HepG2 (cell line): ENCODE results near the gene GCLM. TPM values are rescaled to one million over a fixed set of nuclear protein-coding genes. Genes with fewer than 3 reads are reported as not detected.

Experiments used
- ATAC-seq: fragments of 200-7000 bp; cut with Tn5 transposase; 3 replicates; pipeline ENCODE4 v1.9.1; 2020; ENCODE audit warnings: mild to moderate bottlenecking, moderate library complexity
- BruUV-seq: library from RNA; stranded (reverse); fragments of 400-500 nt; replicated peaks from 2 replicates; lab custom pipeline; 2021; lab: Mats Ljungman, UMichigan
- CTCF ChIA-PET: fragments of 300-600 bp; formaldehyde crosslinking; extraction: SDS; loops from one replicate; lab custom pipeline; 2021; ENCODE audit warnings: low total read pairs, inconsistent platforms, low intra/inter-chr PET ratio; lab: Yijun Ruan, JAX
- POLR2A ChIA-PET: fragments of 350-600 bp; sonication (Branson Sonifier 250); formaldehyde crosslinking; loops from one replicate; lab custom pipeline; 2020; ENCODE audit warnings: antibody characterized with exemption, inconsistent platforms; lab: Yijun Ruan, JAX
- DNase-seq: peaks from one replicate; pipeline ENCODE4 v3.0.0-alpha.2; 2015; ENCODE audit warnings: low spot score
- FAIRE-seq: peaks from 3 replicates; lab custom pipeline; 2011; peaks lifted over from hg19 to GRCh38; lab: Jason Lieb, UNC
- H2AFZ ChIP-seq: one replicate; pipeline ENCODE4 v1.6.1; 2011; ENCODE audit warnings: low read length, inconsistent platforms
- H3K27ac ChIP-seq: fragments of 300-600 bp; 3 replicates; pipeline ENCODE4 v1.8.0; 2011; ENCODE audit warnings: mixed run types, mild to moderate bottlenecking, mixed read lengths, low read length, inconsistent platforms; ENCODE audit not compliant: insufficient read depth; ENCODE audit errors: extremely low read length
- H3K27me3 ChIP-seq, 2 experiments: fragments of 200-600 bp in 1 of 2; 2 replicates in 1 of 2; 3 replicates in 1 of 2; pipeline versions ENCODE4 v1.6.0 to v1.8.0; 2011; ENCODE audit warnings: low read length in 2 of 2, mild to moderate bottlenecking in 2 of 2, moderate library complexity in 2 of 2, inconsistent platforms in 1 of 2; ENCODE audit not compliant: insufficient read depth in 2 of 2, control insufficient read depth in 1 of 2
- H3K36me3 ChIP-seq, 2 experiments: fragments of 200-600 bp in 1 of 2; replicated peaks in 1 of 2; 2 replicates in 1 of 2; 3 replicates in 1 of 2; pipeline versions ENCODE4 v1.5.1 to v1.8.0; 2011; ENCODE audit warnings: low read length in 2 of 2, inconsistent platforms in 1 of 2; ENCODE audit not compliant: insufficient read depth in 2 of 2, control insufficient read depth in 1 of 2
- H3K4me1 ChIP-seq: 2 replicates; pipeline ENCODE4 v1.5.1; 2012; ENCODE audit warnings: low read length, inconsistent platforms; ENCODE audit not compliant: insufficient read depth
- H3K4me2 ChIP-seq: 2 replicates; pipeline ENCODE4 v1.6.0; 2011; ENCODE audit warnings: low read depth, low read length, inconsistent platforms
- H3K4me3 ChIP-seq, 3 experiments: fragments of 200-600 bp in 1 of 3; sonication (generic), shearing (Covaris generic) in 1 of 3; replicated peaks in 1 of 3; 2 replicates each; pipeline ENCODE4 v1.5.1; 2011 to 2016; ENCODE audit warnings: low read length in 3 of 3, inconsistent platforms in 2 of 3, low read depth in 2 of 3, mild to moderate bottlenecking in 2 of 3, control low read depth in 1 of 3, mixed read lengths in 1 of 3; ENCODE audit not compliant: insufficient read depth in 1 of 3
- H3K79me2 ChIP-seq: one replicate; pipeline ENCODE4 v1.6.1; 2011; ENCODE audit warnings: low read length, inconsistent platforms; ENCODE audit not compliant: insufficient read depth
- H3K9ac ChIP-seq: 2 replicates; pipeline ENCODE4 v1.6.0; 2011; ENCODE audit warnings: mild to moderate bottlenecking, low read depth, low read length, inconsistent platforms; ENCODE audit not compliant: insufficient read depth
- H3K9me3 ChIP-seq: 2 replicates; pipeline ENCODE4 v1.5.1; 2012; ENCODE audit warnings: mild to moderate bottlenecking, low read length
- H4K20me1 ChIP-seq: 2 replicates; pipeline ENCODE4 v1.6.0; 2011; ENCODE audit warnings: inconsistent platforms, mild to moderate bottlenecking, low read length, moderate library complexity; ENCODE audit not compliant: insufficient read depth
- ATF7 ChIP-seq, 2 experiments: fragments of 450-650 bp in 1 of 2; sonication (generic) in 1 of 2; formaldehyde crosslinking in 1 of 2; IDR thresholded peaks; 2 replicates each; pipeline versions ENCODE4 v1.4.0 to v1.6.1; 2016 to 2020; ENCODE audit warnings: antibody characterized with exemption in 1 of 2, mild to moderate bottlenecking in 1 of 2, missing genetic modification reagents in 1 of 2
- CC2D1A ChIP-seq: sonication (generic); formaldehyde crosslinking; IDR thresholded peaks from 2 replicates; pipeline ENCODE4 v1.8.1; 2023; ENCODE audit warnings: mild to moderate bottlenecking, missing genetic modification reagents
- FOXP1 ChIP-seq, 2 experiments: fragments of 450-650 bp in 1 of 2; IDR thresholded peaks; 2 replicates each; pipeline ENCODE4 v1.6.1; 2017 to 2018; ENCODE audit warnings: antibody characterized with exemption in 1 of 2
- HNRNPUL1 ChIP-seq: fragments of 200-400 bp; formaldehyde crosslinking; IDR thresholded peaks from 2 replicates; pipeline ENCODE4 v1.6.1; 2017; ENCODE audit warnings: low read depth, mild to moderate bottlenecking, low read length, moderate library complexity
- HOXA5 ChIP-seq: sonication (generic); formaldehyde crosslinking; IDR thresholded peaks from 2 replicates; pipeline ENCODE4 v1.4.0; 2020; ENCODE audit warnings: missing genetic modification reagents
- MBD4 ChIP-seq: IDR thresholded peaks from 2 replicates; pipeline ENCODE4 v1.6.1; 2012; ENCODE audit warnings: low read length, inconsistent platforms, borderline replicate concordance
- NCOA5 ChIP-seq: sonication (generic); formaldehyde crosslinking; IDR thresholded peaks from 2 replicates; pipeline ENCODE4 v1.4.0; 2020; ENCODE audit warnings: missing genetic modification reagents
- NFIB ChIP-seq: sonication (generic); formaldehyde crosslinking; IDR thresholded peaks from 2 replicates; pipeline ENCODE4 v1.9.0; 2021; ENCODE audit warnings: missing genetic modification reagents, mild to moderate bottlenecking, borderline replicate concordance
- POGK ChIP-seq: sonication (generic); formaldehyde crosslinking; conservative IDR thresholded peaks from 2 replicates; pipeline ENCODE4 v1.8.0; 2022; ENCODE audit warnings: mild to moderate bottlenecking, moderate library complexity, missing genetic modification reagents
- POLR2AphosphoS5 ChIP-seq: IDR thresholded peaks from 2 replicates; pipeline ENCODE4 v1.6.1; 2012; ENCODE audit warnings: low read depth, low read length
- TRIM24 ChIP-seq: sonication (generic); formaldehyde crosslinking; IDR thresholded peaks from 2 replicates; pipeline ENCODE4 v1.8.0; 2022; ENCODE audit warnings: mild to moderate bottlenecking, missing genetic modification reagents
- ZBTB2 ChIP-seq: sonication (generic); formaldehyde crosslinking; IDR thresholded peaks from 2 replicates; pipeline ENCODE4 v1.8.0; 2022; ENCODE audit warnings: low read depth, missing genetic modification reagents
- ZNF138 ChIP-seq: sonication (generic); formaldehyde crosslinking; IDR thresholded peaks from 2 replicates; pipeline ENCODE4 v1.5.0; 2020; ENCODE audit warnings: mild to moderate bottlenecking, low read depth, missing genetic modification reagents
- ZNF83 ChIP-seq: sonication (generic); formaldehyde crosslinking; IDR thresholded peaks from 2 replicates; pipeline ENCODE4 v1.4.0; 2020; ENCODE audit warnings: missing genetic modification reagents, mild to moderate bottlenecking, borderline replicate concordance
- ZNF850 ChIP-seq: sonication (generic); formaldehyde crosslinking; conservative IDR thresholded peaks from 2 replicates; pipeline ENCODE4 v1.9.0; 2021; ENCODE audit warnings: mild to moderate bottlenecking, missing genetic modification reagents
- WGBS: methylation state at CpG from one replicate; pipeline ENCODE4 v1.1.6; 2017; ENCODE audit warnings: low lambda C conversion rate; 5-methylcytosine and 5-hydroxymethylcytosine counted together
- in situ Hi-C: cut with HindIII; loops from 2 replicates; pipeline ENCODE4 v1.10.0; 2017; ENCODE audit warnings: low pct_unique_long_range_greater_than_20kb; ENCODE audit not compliant: extremely low pct_ligation_motif_present
- intact Hi-C: fragments of 100-400 bp; cut with micrococcal nuclease; formaldehyde crosslinking; loops from one replicate; pipeline ENCODE4 v1.10.0; 2022; ENCODE audit not compliant: unreplicated experiment
- polyA plus RNA-seq, 8 experiments: library from polyadenylated mRNA; depleted of rRNA in 3 of 8; stranded (reverse) in 7 of 8; unstranded in 1 of 8; fragments of >200 nt; fragmentation: Illumina TruSeq in 4 of 8; extraction: Trizol in 4 of 8; gene quantifications; 2 replicates each; pipeline versions ENCODE4 v1.2.1 to v1.2.3, GENCODE V29; 2011 to 2016; ENCODE audit warnings: low read depth in 4 of 8, missing spikeins in 1 of 8, mixed read lengths in 1 of 8; ENCODE audit not compliant: insufficient read depth in 1 of 8
- total RNA-seq, 5 experiments: library from RNA; depleted of rRNA; stranded (reverse); fragments of >200 nt; fragmentation: Illumina TruSeq; extraction: Trizol; gene quantifications; 2 replicates each; pipeline ENCODE4 v1.2.3, GENCODE V29; 2016; ENCODE audit warnings: low read depth in 1 of 5
- TF ChIP-seq, protein P1 (sequence below): sonication (generic); formaldehyde crosslinking; IDR thresholded peaks from 2 replicates; pipeline ENCODE4 v1.5.1; 2020; ENCODE audit warnings: mild to moderate bottlenecking, moderate library complexity, missing genetic modification reagents
- TF ChIP-seq, protein P2 (sequence below): sonication (generic); formaldehyde crosslinking; IDR thresholded peaks from 2 replicates; pipeline ENCODE4 v1.5.1; 2020; ENCODE audit warnings: missing genetic modification reagents, mild to moderate bottlenecking, borderline replicate concordance

The GCLM gene
- total and polyA plus RNA-seq, 2 of the 13 experiments (the other 11 are each of a cell fraction or from before 2014, with no cell fraction given) = 8.7 to 29.9 TPM

DNA sequence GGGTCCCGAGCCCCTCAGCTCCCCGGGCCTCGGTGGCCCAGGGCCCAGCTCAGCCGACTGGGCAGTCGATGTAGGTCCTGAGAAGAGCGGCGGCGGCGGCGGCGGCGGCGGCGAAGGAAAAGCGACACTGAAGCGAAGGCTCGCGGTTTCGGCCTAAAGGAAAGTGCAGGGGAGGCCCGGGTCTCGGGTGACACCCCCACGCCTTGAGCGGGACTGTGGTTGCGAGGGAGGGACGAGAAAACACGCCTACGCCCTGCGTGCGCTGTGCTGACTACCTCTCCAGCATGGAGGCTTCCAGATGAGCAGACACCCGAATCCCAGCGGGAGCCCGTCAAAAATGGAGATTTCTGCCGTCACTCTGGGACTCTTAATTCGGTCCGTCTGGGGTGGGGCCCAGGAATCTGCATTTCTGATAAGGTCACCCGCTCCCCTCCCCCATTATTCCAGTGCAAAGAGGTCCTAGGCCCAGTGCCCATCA lies 61.4 kb downstream of the GCLM start:
- no peaks in the 10 kb centered on the region; a peak in 1 of 5 replicates for H3K27me3 ChIP-seq
- CTCF ChIA-PET = no interaction called here
- peak overlapping the region; percentile 69 for H2AFZ ChIP-seq
- peak overlapping the region; percentile 88 for H3K27ac ChIP-seq
- H3K9me3 ChIP-seq = peaks cover 16% of the 10 kb centered on the region
- ATAC-seq (peak; percentile 30), DNase-seq (peak; percentile 45), FAIRE-seq (peak; percentile 15)
- H3K4me3 ChIP-seq = peak overlapping the region; percentile 90 to 91 (median 91)
- no peaks in the 10 kb centered on the region for H4K20me1 ChIP-seq
- under 1% methylated on average over 25 of the region's 36 CpGs for WGBS
- no TSS peak for BruUV-seq
- intact Hi-C loops (loop anchor here (5.0 to 10.0 kb wide), 3 partner anchors 231 to 543 kb away; partner anchors contain the start of gene DR1), in situ Hi-C loops (no loop called here)
- H3K36me3 ChIP-seq = no peaks in the 10 kb centered on the region
- peak overlapping the region; percentile 96 for H3K4me2 ChIP-seq
- peak overlapping the region; percentile 95 for H3K9ac ChIP-seq
- no peaks in the 10 kb centered on the region for H3K79me2 ChIP-seq
- POLR2A ChIA-PET = interaction anchor here (0.6 to 1.4 kb wide), 5 partner anchors 61 to 267 kb away, joined by 3 read pairs; partner anchors contain the start of gene GCLM
- peaks cover 20% of the 10 kb centered on the region for H3K4me1 ChIP-seq
- TF ChIP-seq, protein P1, sequence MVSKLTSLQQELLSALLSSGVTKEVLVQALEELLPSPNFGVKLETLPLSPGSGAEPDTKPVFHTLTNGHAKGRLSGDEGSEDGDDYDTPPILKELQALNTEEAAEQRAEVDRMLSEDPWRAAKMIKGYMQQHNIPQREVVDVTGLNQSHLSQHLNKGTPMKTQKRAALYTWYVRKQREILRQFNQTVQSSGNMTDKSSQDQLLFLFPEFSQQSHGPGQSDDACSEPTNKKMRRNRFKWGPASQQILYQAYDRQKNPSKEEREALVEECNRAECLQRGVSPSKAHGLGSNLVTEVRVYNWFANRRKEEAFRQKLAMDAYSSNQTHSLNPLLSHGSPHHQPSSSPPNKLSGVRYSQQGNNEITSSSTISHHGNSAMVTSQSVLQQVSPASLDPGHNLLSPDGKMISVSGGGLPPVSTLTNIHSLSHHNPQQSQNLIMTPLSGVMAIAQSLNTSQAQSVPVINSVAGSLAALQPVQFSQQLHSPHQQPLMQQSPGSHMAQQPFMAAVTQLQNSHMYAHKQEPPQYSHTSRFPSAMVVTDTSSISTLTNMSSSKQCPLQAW (CRISPR knock-in tag) = 0 out of 2 replicates have a peak, but pooled peaks have one; percentile 23
- TF ChIP-seq NCOA5 (no peak), POGK (no peak; the same call in 1 of the 2 replicates), ZNF83 (CRISPR knock-in tag) (no peak), ZNF850 (CRISPR knock-in tag) (no peak), ATF7 (IDR thresholded peaks at IDR 0.05) (no peak), ATF7 (CRISPR knock-in tag; IDR thresholded peaks at IDR 0.05) (no peak), HNRNPUL1 (no peak), MBD4 (no peak), NFIB (no peak), FOXP1 (IDR thresholded peaks at IDR 0.05) (no peak), FOXP1 (CRISPR knock-in tag; IDR thresholded peaks at IDR 0.05) (no peak), POLR2AphosphoS5 (peak; percentile 66), ZBTB2 (CRISPR knock-in tag) (no peak), ZNF138 (CRISPR knock-in tag) (0 out of 2 replicates have a peak, but pooled peaks have one; percentile 16), CC2D1A (no peak), HOXA5 (CRISPR knock-in tag) (no peak), TRIM24 (CRISPR knock-in tag) (no peak)
- TF ChIP-seq, protein P2, sequence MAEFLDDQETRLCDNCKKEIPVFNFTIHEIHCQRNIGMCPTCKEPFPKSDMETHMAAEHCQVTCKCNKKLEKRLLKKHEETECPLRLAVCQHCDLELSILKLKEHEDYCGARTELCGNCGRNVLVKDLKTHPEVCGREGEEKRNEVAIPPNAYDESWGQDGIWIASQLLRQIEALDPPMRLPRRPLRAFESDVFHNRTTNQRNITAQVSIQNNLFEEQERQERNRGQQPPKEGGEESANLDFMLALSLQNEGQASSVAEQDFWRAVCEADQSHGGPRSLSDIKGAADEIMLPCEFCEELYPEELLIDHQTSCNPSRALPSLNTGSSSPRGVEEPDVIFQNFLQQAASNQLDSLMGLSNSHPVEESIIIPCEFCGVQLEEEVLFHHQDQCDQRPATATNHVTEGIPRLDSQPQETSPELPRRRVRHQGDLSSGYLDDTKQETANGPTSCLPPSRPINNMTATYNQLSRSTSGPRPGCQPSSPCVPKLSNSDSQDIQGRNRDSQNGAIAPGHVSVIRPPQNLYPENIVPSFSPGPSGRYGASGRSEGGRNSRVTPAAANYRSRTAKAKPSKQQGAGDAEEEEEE (CRISPR knock-in tag) = no peak
